ENCODE measurements around the gene PLCB3. TPM values are rescaled to one million over a fixed set of nuclear protein-coding genes. Genes with fewer than 3 reads are reported as not detected.
A peak's percentile ranks its signal among the peaks of the same experiment; 100 is the strongest.

PLCB3 gene
- total RNA-seq, 1 experiment from 2014 or later = 80.2 TPM

GRCh38 chr11:64303109-64304031, 52.0 kb downstream of the PLCB3 start:
- Mint-ChIP-seq H3K27me3 (ENCODE audit: low read depth) (peaks cover 53% of the 10 kb centered on the region), H3K4me3 (peak overlapping the region in 1 of 2 experiments; percentile 91; a peak in 1 of 5 replicates), H3K27ac (no peak overlapping the region), H3K9me3 (peaks cover 0 to under 1% of the 10 kb centered on the region in 2 experiments; a peak in 2 of 5 replicates), H3K36me3 (ENCODE audit: insufficient read depth in 1 of 3, low read depth in 3 of 3) (peaks cover 3 to 7% (median 6%) of the 10 kb centered on the region in 3 experiments; a peak in 5 of 7 replicates), H3K4me1 (peaks cover 21 to 22% of the 10 kb centered on the region in 2 experiments)
- Histone ChIP-seq H4K5ac (ENCODE audit: insufficient read length, low read depth, low read length) (no peak overlapping the region), H3K27ac (ENCODE audit: insufficient read length, low read depth, low read length) (no peak overlapping the region), H3K9ac (ENCODE audit: extremely low read depth, insufficient read length, low read length) (no peak overlapping the region), H3K56ac (ENCODE audit: insufficient read length, low read depth, low read length) (no peak overlapping the region), H2BK15ac (ENCODE audit: low read depth, low read length) (no peak overlapping the region), H4K91ac (ENCODE audit: insufficient read length, low read depth, low read length) (no peak overlapping the region), H3K4me2 (ENCODE audit: insufficient read depth, insufficient read length, low read length) (no peak overlapping the region), H3K18ac (ENCODE audit: insufficient read length, low read depth, low read length) (no peak overlapping the region), H3K4me1 (ENCODE audit: insufficient read depth, low read length) (peaks cover 2% of the 10 kb centered on the region; the same call in 1 of the 2 replicates), H3K23ac (ENCODE audit: insufficient read length, low read depth, low read length) (no peak overlapping the region), H3K9me3 (ENCODE audit: control insufficient read depth, low read depth, low read length) (no peaks in the 10 kb centered on the region), H3K14ac (ENCODE audit: insufficient read depth, low read length) (no peak overlapping the region), H2AFZ (ENCODE audit: low read length) (no peak overlapping the region), H3T11ph (ENCODE audit: low read length) (no peak overlapping the region), H3K79me1 (ENCODE audit: insufficient read depth, low read depth, low read length, poor library complexity, severe bottlenecking) (peaks cover 5% of the 10 kb centered on the region), H2BK12ac (ENCODE audit: insufficient read length, low read depth, low read length) (no peak overlapping the region), H3K79me2 (ENCODE audit: insufficient read depth, low read length) (peaks cover 3% of the 10 kb centered on the region; the same call in 1 of the 2 replicates), H4K20me1 (ENCODE audit: control insufficient read depth, insufficient read depth, insufficient read length) (no peaks in the 10 kb centered on the region), H2BK20ac (ENCODE audit: low read depth, low read length, poor library complexity, severe bottlenecking) (no peak overlapping the region), H3K23me2 (ENCODE audit: insufficient read length, low read depth, low read length, poor library complexity, severe bottlenecking) (peaks cover 22% of the 10 kb centered on the region), H3K4ac (ENCODE audit: low read depth, low read length) (no peak overlapping the region), H2BK5ac (ENCODE audit: insufficient read length, low read length) (no peak overlapping the region), H2BK120ac (ENCODE audit: low read depth, low read length, poor library complexity, severe bottlenecking) (no peak overlapping the region), H2AK5ac (ENCODE audit: insufficient read length, low read length) (no peak overlapping the region), H3K27me3 (ENCODE audit: insufficient read depth, low read length) (peaks cover 23% of the 10 kb centered on the region), H4K8ac (replicated peaks; ENCODE audit: insufficient read length, low read depth, low read length) (no peak overlapping the region)
- TF ChIP-seq CTCF (conservative IDR thresholded peaks at IDR 0.05) = no peak
- WGBS (ENCODE audit: extremely low coverage, insufficient read length, low lambda C conversion rate) = no CpG with 5 or more reads among the region's 13 CpGs
- no peak for DNase-seq

Measured in H9 (cell line).